ENCODE measurements around the gene CLASP2. TPM values are rescaled to one million over a fixed set of nuclear protein-coding genes. Genes with fewer than 3 reads are reported as not detected.
A peak's percentile ranks its signal among the peaks of the same experiment; 100 is the strongest.

The CLASP2 gene
- polyA plus RNA-seq, 3 donors, result 10.1 to 16.1 (median 13.9) TPM

DNA sequence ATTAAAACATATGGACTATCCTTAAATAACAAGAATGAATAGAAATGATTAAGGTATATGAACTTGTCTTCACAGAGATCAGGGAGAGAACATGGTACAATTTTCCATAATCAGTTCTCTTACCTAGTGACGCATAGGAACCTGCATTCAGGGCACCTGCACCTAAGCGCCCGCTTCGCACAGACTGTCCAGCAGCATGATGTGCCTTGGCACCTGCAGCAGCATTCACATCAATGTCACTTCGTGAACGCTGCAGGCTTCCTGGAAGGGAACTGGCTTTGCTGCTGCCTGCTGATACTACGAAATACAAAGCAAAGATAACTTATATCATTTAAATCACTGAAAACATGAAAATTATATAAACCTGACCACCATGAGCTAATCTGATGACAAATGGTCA lies 115.2 kb downstream of the CLASP2 start:
- Histone ChIP-seq H3K4me1 (ENCODE audit: control insufficient read depth in 1 of 2, insufficient read depth in 2 of 2, low read length in 2 of 2) (no peaks in the 10 kb centered on the region), H4K20me1 (ENCODE audit: insufficient read depth, low read length) (no peaks in the 10 kb centered on the region), H3K9me3 (replicated peaks in 1 of 2; ENCODE audit: control insufficient read depth in 1 of 2, insufficient read depth in 1 of 2, low read length in 2 of 2) (no peaks in the 10 kb centered on the region), H3K79me2 (ENCODE audit: insufficient read depth, low read length) (no peaks in the 10 kb centered on the region), H3K36me3 (replicated peaks in 1 of 2; ENCODE audit: control insufficient read depth in 1 of 2, insufficient read depth in 2 of 2, low read length in 2 of 2) (peaks cover 86 to 94% of the 10 kb centered on the region in 2 donors), H3K9ac (ENCODE audit: insufficient read depth, low read length, poor library complexity, severe bottlenecking) (no peak overlapping the region), H3K27me3 (ENCODE audit: control insufficient read depth in 2 of 2, insufficient read depth in 2 of 2, low read length in 2 of 2) (no peaks in the 10 kb centered on the region), H3K27ac (ENCODE audit: low read depth in 1 of 2, low read length in 2 of 2) (no peak overlapping the region), H3K4me3 (replicated peaks in 1 of 3; ENCODE audit: low read depth in 2 of 3, low read length in 3 of 3) (no peak overlapping the region), H3K4me2 (replicated peaks; ENCODE audit: extremely low read depth, low read length, poor library complexity, severe bottlenecking) (no peak overlapping the region), H2AFZ (ENCODE audit: insufficient read depth, low read depth, low read length, poor library complexity, severe bottlenecking) (no peak overlapping the region)
- H3K27ac Mint-ChIP-seq, result no peak overlapping the region
- H3K4me1 Mint-ChIP-seq, result peaks cover 2% of the 10 kb centered on the region
- peaks cover 79 to 82% of the 10 kb centered on the region in 2 donors for H3K36me3 Mint-ChIP-seq
- TF ChIP-seq, protein P1, sequence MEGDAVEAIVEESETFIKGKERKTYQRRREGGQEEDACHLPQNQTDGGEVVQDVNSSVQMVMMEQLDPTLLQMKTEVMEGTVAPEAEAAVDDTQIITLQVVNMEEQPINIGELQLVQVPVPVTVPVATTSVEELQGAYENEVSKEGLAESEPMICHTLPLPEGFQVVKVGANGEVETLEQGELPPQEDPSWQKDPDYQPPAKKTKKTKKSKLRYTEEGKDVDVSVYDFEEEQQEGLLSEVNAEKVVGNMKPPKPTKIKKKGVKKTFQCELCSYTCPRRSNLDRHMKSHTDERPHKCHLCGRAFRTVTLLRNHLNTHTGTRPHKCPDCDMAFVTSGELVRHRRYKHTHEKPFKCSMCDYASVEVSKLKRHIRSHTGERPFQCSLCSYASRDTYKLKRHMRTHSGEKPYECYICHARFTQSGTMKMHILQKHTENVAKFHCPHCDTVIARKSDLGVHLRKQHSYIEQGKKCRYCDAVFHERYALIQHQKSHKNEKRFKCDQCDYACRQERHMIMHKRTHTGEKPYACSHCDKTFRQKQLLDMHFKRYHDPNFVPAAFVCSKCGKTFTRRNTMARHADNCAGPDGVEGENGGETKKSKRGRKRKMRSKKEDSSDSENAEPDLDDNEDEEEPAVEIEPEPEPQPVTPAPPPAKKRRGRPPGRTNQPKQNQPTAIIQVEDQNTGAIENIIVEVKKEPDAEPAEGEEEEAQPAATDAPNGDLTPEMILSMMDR (IDR thresholded peaks at IDR 0.05), result no peak
- no peak for DNase-seq
- intact Hi-C loops (cut with micrococcal nuclease), result no loop called here
- peaks cover 0 to 1% (median 0%) of the 10 kb centered on the region in 3 donors for H3K27me3 Mint-ChIP-seq (ENCODE audit: low read depth in 3 of 3)
- WGBS (ENCODE audit: insufficient coverage), result 97% methylated on average over 7 of the region's 7 CpGs
- no peak overlapping the region for H3K4me3 Mint-ChIP-seq
- no peaks in the 10 kb centered on the region for H3K9me3 Mint-ChIP-seq

DNA sequence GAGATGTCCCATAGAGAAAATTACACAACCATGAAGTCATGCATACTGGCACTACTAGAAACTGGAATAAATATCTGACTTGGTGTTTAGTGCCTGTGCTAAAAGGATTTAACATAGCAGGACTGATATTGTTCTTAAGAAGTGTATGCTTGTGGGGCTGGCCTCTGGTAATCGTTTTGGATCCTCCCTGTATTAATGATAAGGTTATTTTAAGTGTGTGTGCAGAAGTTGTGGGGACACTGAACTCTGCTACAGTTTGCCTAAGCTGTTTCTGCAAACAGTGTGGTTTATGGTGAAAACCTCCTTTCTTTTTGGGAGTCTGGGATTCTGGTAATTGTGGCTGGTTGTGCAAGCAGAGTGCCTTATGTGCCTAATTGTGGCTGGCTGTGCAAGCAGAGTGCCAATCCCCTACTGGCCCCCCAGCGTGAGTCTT lies 120.8 kb downstream of the CLASP2 start:
- TF ChIP-seq, protein P1 (IDR thresholded peaks at IDR 0.05), result no peak
- Mint-ChIP-seq H3K4me1 (peaks cover 2% of the 10 kb centered on the region), H3K4me3 (no peak overlapping the region), H3K9me3 (no peaks in the 10 kb centered on the region), H3K27me3 (ENCODE audit: low read depth in 3 of 3) (peaks cover 0 to 1% (median 0%) of the 10 kb centered on the region in 3 donors), H3K36me3 (peaks cover 48 to 62% of the 10 kb centered on the region in 2 donors), H3K27ac (peak overlapping the region in 2 of 7 donors; percentile 6 to 63)
- no peak overlapping the region for H3K4me3 ChIP-seq (replicated peaks in 1 of 3; ENCODE audit: low read depth in 2 of 3, low read length in 3 of 3)
- no peaks in the 10 kb centered on the region for H3K27me3 ChIP-seq (ENCODE audit: control insufficient read depth in 2 of 2, insufficient read depth in 2 of 2, low read length in 2 of 2)
- H3K9me3 ChIP-seq (replicated peaks in 1 of 2; ENCODE audit: control insufficient read depth in 1 of 2, insufficient read depth in 1 of 2, low read length in 2 of 2), result no peaks in the 10 kb centered on the region
- intact Hi-C loops (cut with micrococcal nuclease), result no loop called here
- WGBS (ENCODE audit: insufficient coverage), result 17% methylated on average over 1 of the region's 2 CpGs
- no peak overlapping the region for H3K27ac ChIP-seq (ENCODE audit: low read depth in 1 of 2, low read length in 2 of 2)
- peaks cover 36 to 78% of the 10 kb centered on the region in 2 donors for H3K36me3 ChIP-seq (replicated peaks in 1 of 2; ENCODE audit: control insufficient read depth in 1 of 2, insufficient read depth in 2 of 2, low read length in 2 of 2)
- no peak overlapping the region for H3K9ac ChIP-seq (ENCODE audit: insufficient read depth, low read length, poor library complexity, severe bottlenecking)
- no peaks in the 10 kb centered on the region for H3K79me2 ChIP-seq (ENCODE audit: insufficient read depth, low read length)
- DNase-seq, result no peak
- no peak overlapping the region for H3K4me2 ChIP-seq (replicated peaks; ENCODE audit: extremely low read depth, low read length, poor library complexity, severe bottlenecking)
- no peak overlapping the region for H2AFZ ChIP-seq (ENCODE audit: insufficient read depth, low read depth, low read length, poor library complexity, severe bottlenecking)
- H4K20me1 ChIP-seq (ENCODE audit: insufficient read depth, low read length), result no peaks in the 10 kb centered on the region
- H3K4me1 ChIP-seq (ENCODE audit: control insufficient read depth in 1 of 2, insufficient read depth in 2 of 2, low read length in 2 of 2), result no peaks in the 10 kb centered on the region
